Esophagus squamous epithelium (tissue), 5 donors: ENCODE data around the gene ZMAT5. TPM values are rescaled to one million over a fixed set of nuclear protein-coding genes. Genes with fewer than 3 reads are reported as not detected.

ENCODE experiments used
- DNase-seq: peaks from one replicate; lab custom pipeline; 2025; lab: John Stamatoyannopoulos, UW
- H3K27ac ChIP-seq, 4 donors: fragments of 200-600 bp; sonication (generic); one replicate each; pipeline ENCODE4 v1.5.1; 2016 to 2019; ENCODE audit warnings: mild to moderate bottlenecking in 1 of 4
- H3K27me3 ChIP-seq, 4 donors: fragments of 200-600 bp; sonication (generic); 1 replicate in 3 of 4; 2 replicates in 1 of 4; pipeline versions ENCODE4 v1.5.1 to v1.6.0; 2017 to 2021; ENCODE audit warnings: antibody characterized with exemption in 1 of 4
- H3K36me3 ChIP-seq, 3 donors: fragments of 200-600 bp; sonication (generic); one replicate each; pipeline ENCODE4 v1.5.1; 2016 to 2019
- H3K4me1 ChIP-seq, 3 donors: fragments of 200-600 bp; sonication (generic); one replicate each; pipeline ENCODE4 v1.5.1; 2017 to 2019
- H3K4me3 ChIP-seq, 4 donors: fragments of 200-600 bp; sonication (generic); 1 replicate in 3 of 4; 2 replicates in 1 of 4; pipeline ENCODE4 v1.5.1; 2016 to 2019; ENCODE audit warnings: mild to moderate bottlenecking in 2 of 4, moderate library complexity in 1 of 4
- H3K9me3 ChIP-seq, 3 donors: fragments of 200-600 bp; sonication (generic); one replicate each; pipeline ENCODE4 v1.5.1; 2016 to 2019
- CTCF ChIP-seq, 6 experiments: fragments of 450-650 bp in 4 of 6; fragments of 200-600 bp in 2 of 6; sonication (generic) in 2 of 6; IDR thresholded peaks; one replicate each; pipeline ENCODE4 v1.5.1; 2016 to 2019; ENCODE audit warnings: antibody characterized with exemption in 6 of 6, mild to moderate bottlenecking in 4 of 6, moderate library complexity in 4 of 6
- POLR2A ChIP-seq, 4 donors: fragments of 450-650 bp; IDR thresholded peaks; one replicate each; pipeline ENCODE4 v1.6.1; 2017; ENCODE audit warnings: antibody characterized with exemption in 4 of 4, mild to moderate bottlenecking in 4 of 4, moderate library complexity in 3 of 4
- WGBS, 2 donors: methylation state at CpG; one replicate each; pipeline ENCODE4 v1.1.5; 2018; 5-methylcytosine and 5-hydroxymethylcytosine counted together
- intact Hi-C: fragments of 100-400 bp; cut with DNase I; formaldehyde crosslinking; loops from one replicate; pipeline ENCODE4 v1.15.0; 2022
- total RNA-seq, 4 donors: library from RNA; depleted of rRNA; stranded (reverse); fragments of >200 nt; gene quantifications; one replicate each; pipeline ENCODE4 v1.1.0, GENCODE V29; 2016
- donor health status: DM: yes; HTN: yes; CAD: no.

The ZMAT5 gene
- total RNA-seq, 4 donors from 2014 or later = 10.1 to 43.8 (median 18.1) TPM

GRCh38 chr22:29701155-29701999 is 65.4 kb downstream of the ZMAT5 start:
- no peak overlapping the region for H3K27ac ChIP-seq
- 28 to 32% methylated on average over 8 to 10 of the region's 14 CpGs for WGBS, 2 donors
- peaks cover 0 to 13% (median 2%) of the 10 kb centered on the region in 3 donors for H3K36me3 ChIP-seq
- peaks cover 0 to 66% (median 2%) of the 10 kb centered on the region in 4 donors for H3K27me3 ChIP-seq
- no peak overlapping the region for H3K4me3 ChIP-seq
- intact Hi-C loops = no loop called here
- no peak for DNase-seq
- TF ChIP-seq CTCF (IDR thresholded peaks at IDR 0.05) = peak in 2 of 6 experiments; percentile 4 to 36
- TF ChIP-seq POLR2A (IDR thresholded peaks at IDR 0.05) = no peak
- peaks cover 0 to 53% (median 4%) of the 10 kb centered on the region in 3 donors for H3K4me1 ChIP-seq
- H3K9me3 ChIP-seq = no peaks in the 10 kb centered on the region

- peaks cover 0 to 53% (median 4%) of the 10 kb centered on the region in 3 donors for H3K4me1 ChIP-seq
- no peak for DNase-seq
- no peak overlapping the region for H3K4me3 ChIP-seq
- H3K27me3 ChIP-seq = peaks cover 0 to 60% (median 2%) of the 10 kb centered on the region in 4 donors
- peaks cover 0 to 19% (median 4%) of the 10 kb centered on the region in 3 donors for H3K36me3 ChIP-seq
- intact Hi-C loops = no loop called here
- no peak for TF ChIP-seq CTCF (IDR thresholded peaks at IDR 0.05)
- TF ChIP-seq POLR2A (IDR thresholded peaks at IDR 0.05) = no peak
- H3K27ac ChIP-seq = no peak overlapping the region
- 44% methylated on average over 5 of the region's 9 CpGs; no CpG with 5 or more reads in 1 of the 2 donors for WGBS, 2 donors
- no peaks in the 10 kb centered on the region for H3K9me3 ChIP-seq
These were observed 66.0 kb downstream of the ZMAT5 start for GRCh38 chr22:29700900-29701154.

GRCh38 chr22:29700206-29700899 is 66.5 kb downstream of the ZMAT5 start:
- WGBS, 2 donors = 61 to 67% methylated on average over 5 to 13 of the region's 19 CpGs
- H3K36me3 ChIP-seq = peaks cover 0 to 23% (median 4%) of the 10 kb centered on the region in 3 donors
- TF ChIP-seq CTCF (IDR thresholded peaks at IDR 0.05) = no peak
- no peak for TF ChIP-seq POLR2A (IDR thresholded peaks at IDR 0.05)
- H3K4me3 ChIP-seq = no peak overlapping the region
- H3K4me1 ChIP-seq = peaks cover 2 to 57% (median 4%) of the 10 kb centered on the region in 3 donors
- H3K9me3 ChIP-seq = no peaks in the 10 kb centered on the region
- DNase-seq = no peak
- no peak overlapping the region for H3K27ac ChIP-seq
- peaks cover 0 to 55% (median 2%) of the 10 kb centered on the region in 4 donors for H3K27me3 ChIP-seq
- intact Hi-C loops = no loop called here

- peaks cover 4 to 68% (median 8%) of the 10 kb centered on the region in 3 donors for H3K4me1 ChIP-seq
- peaks cover 0 to 34% (median 2%) of the 10 kb centered on the region in 4 donors for H3K27me3 ChIP-seq
- no peak for TF ChIP-seq CTCF (IDR thresholded peaks at IDR 0.05)
- TF ChIP-seq POLR2A (IDR thresholded peaks at IDR 0.05) = no peak
- intact Hi-C loops = no loop called here
- DNase-seq = no peak
- 66 to 82% methylated on average over 10 to 11 of the region's 16 CpGs for WGBS, 2 donors
- H3K9me3 ChIP-seq = no peaks in the 10 kb centered on the region
- no peak overlapping the region for H3K4me3 ChIP-seq
- peaks cover 4 to 47% (median 5%) of the 10 kb centered on the region in 3 donors for H3K36me3 ChIP-seq
- no peak overlapping the region for H3K27ac ChIP-seq
These were observed 68.8 kb downstream of the ZMAT5 start for GRCh38 chr22:29697853-29698598.
